ENCODE results near the gene CCDC92B.

CCDC92B gene

GRCh38 chr17:2691069-2691871 lies 58.2 kb downstream of the CCDC92B start:
- no peak for TF ChIP-seq TSHZ2 (CRISPR knock-in tag; IDR thresholded peaks at IDR 0.05)
- no peak for TF ChIP-seq GLIS3 (CRISPR knock-in tag; IDR thresholded peaks at IDR 0.05)
- TF ChIP-seq ZNF565 (CRISPR knock-in tag; conservative IDR thresholded peaks at IDR 0.05; ENCODE audit: low read depth), result no peak
- no peak for TF ChIP-seq TOX (CRISPR knock-in tag; IDR thresholded peaks at IDR 0.05; ENCODE audit: borderline replicate concordance)
- TF ChIP-seq OSR1 (CRISPR knock-in tag; IDR thresholded peaks at IDR 0.05), result no peak
- TF ChIP-seq POU6F1 (CRISPR knock-in tag; IDR thresholded peaks at IDR 0.05; ENCODE audit: borderline replicate concordance, low read depth), result no peak
- TF ChIP-seq ZNF8 (CRISPR knock-in tag; IDR thresholded peaks at IDR 0.05), result no peak
- TF ChIP-seq CSRNP3 (CRISPR knock-in tag; IDR thresholded peaks at IDR 0.05), result no peak
- no peak for TF ChIP-seq CREB5 (CRISPR knock-in tag; IDR thresholded peaks at IDR 0.05; ENCODE audit: low read depth)
- TF ChIP-seq ISL1 (CRISPR knock-in tag; IDR thresholded peaks at IDR 0.05), result no peak
- no peak for ATAC-seq

GRCh38 chr17:2690165-2691068 lies 59.0 kb downstream of the CCDC92B start:
- TF ChIP-seq GLIS3 (CRISPR knock-in tag; IDR thresholded peaks at IDR 0.05) (no peak), TSHZ2 (CRISPR knock-in tag; IDR thresholded peaks at IDR 0.05) (no peak), ZNF70 (CRISPR knock-in tag; IDR thresholded peaks at IDR 0.05) (no peak), CREB5 (CRISPR knock-in tag; IDR thresholded peaks at IDR 0.05; ENCODE audit: low read depth) (no peak), TOX (CRISPR knock-in tag; IDR thresholded peaks at IDR 0.05; ENCODE audit: borderline replicate concordance) (no peak), PPARA (CRISPR knock-in tag; IDR thresholded peaks at IDR 0.05; ENCODE audit: borderline replicate concordance) (no peak), RARB (CRISPR knock-in tag; IDR thresholded peaks at IDR 0.05) (no peak), TCF4 (CRISPR knock-in tag; IDR thresholded peaks at IDR 0.05; ENCODE audit: borderline replicate concordance) (no peak), OSR1 (CRISPR knock-in tag; IDR thresholded peaks at IDR 0.05) (no peak), PATZ1 (CRISPR knock-in tag; IDR thresholded peaks at IDR 0.05; ENCODE audit: borderline replicate concordance) (no peak)
- ATAC-seq, result no peak; the same call in 2 of the 3 replicates

All from SK-N-SH treated with all-trans-retinoic acid at 6 μM for 48 hours (cell line).